HT1080 (cell line): Measurements from ENCODE around the gene ROR2. TPM values are rescaled to one million over a fixed set of nuclear protein-coding genes. Genes with fewer than 3 reads are reported as not detected.
"Not testable (repeated sequence)": the region's sequence is repeated elsewhere in the genome, so short reads cannot be mapped to it uniquely, and the experiment has no call there.

Experiments
- DNase-seq: peaks from one replicate; pipeline ENCODE4 v3.0.0-alpha.2; 2015; ENCODE audit warnings: low read depth
- total RNA-seq: library from RNA; depleted of rRNA; stranded (reverse); fragments of >200 nt; shearing (Covaris generic); gene quantifications from 2 replicates; pipeline ENCODE4 v1.2.3, GENCODE V29; 2014

Gene ROR2
- total RNA-seq, 1 experiment from 2014 or later = 0.29 TPM

- DNase-seq = no peak
These were observed 25.9 kb downstream of the ROR2 start for GRCh38 chr9:91924090-91924489.

GRCh38 chr9:91923145-91923544 is 26.9 kb downstream of the ROR2 start:
- DNase-seq = no peak

GRCh38 chr9:91921371-91921770 is 28.7 kb downstream of the ROR2 start:
- no peak for DNase-seq

GRCh38 chr9:91920630-91921350 is 29.2 kb downstream of the ROR2 start:
- no peak for DNase-seq

- no peak for DNase-seq
These were observed 30.4 kb downstream of the ROR2 start for GRCh38 chr9:91919621-91920020.

GRCh38 chr9:91917436-91917835 is 32.6 kb downstream of the ROR2 start:
- no peak for DNase-seq

- DNase-seq = no peak
These were observed 34.3 kb downstream of the ROR2 start for GRCh38 chr9:91915524-91916263.

- DNase-seq = no peak
These were observed 35.1 kb downstream of the ROR2 start for GRCh38 chr9:91914937-91915336.

- DNase-seq = no peak
These were observed 35.6 kb downstream of the ROR2 start for GRCh38 chr9:91914404-91914803.

GRCh38 chr9:91913986-91914385 is 36.0 kb downstream of the ROR2 start:
- no peak for DNase-seq

GRCh38 chr9:91913096-91913495 is 36.9 kb downstream of the ROR2 start:
- DNase-seq = no peak

- no peak for DNase-seq
These were observed 38.4 kb downstream of the ROR2 start for GRCh38 chr9:91911657-91912056.

GRCh38 chr9:91909256-91909655 is 40.8 kb downstream of the ROR2 start:
- not testable (repeated sequence) for DNase-seq

- no peak for DNase-seq
These were observed 41.3 kb downstream of the ROR2 start for GRCh38 chr9:91908746-91909145.

GRCh38 chr9:91908293-91908623 is 41.8 kb downstream of the ROR2 start:
- DNase-seq = no peak

GRCh38 chr9:91907484-91908292 is 42.3 kb downstream of the ROR2 start:
- DNase-seq = no peak

GRCh38 chr9:91905991-91906469 is 44.0 kb downstream of the ROR2 start:
- DNase-seq = peak; percentile 19

- no peak for DNase-seq
These were observed 44.8 kb downstream of the ROR2 start for GRCh38 chr9:91905237-91905650.

GRCh38 chr9:91904588-91905236 is 45.3 kb downstream of the ROR2 start:
- no peak for DNase-seq

GRCh38 chr9:91903126-91903911 is 46.7 kb downstream of the ROR2 start:
- no peak for DNase-seq
